Measurements from ENCODE around the gene MYADML2.

Gene MYADML2

GRCh38 chr17:81978524-81979298, 31.7 kb upstream of the MYADML2 start:
- DNase-seq (ENCODE audit: low read depth in 2 of 3, low spot score in 1 of 3), result no peak

GRCh38 chr17:81977211-81977808, 30.3 kb upstream of the MYADML2 start, which contains the start of gene ASPSCR1:
TSS of gene ASPSCR1 (plus strand) at chr17:81977629. CDS start at chr17:81977647, 18 bp downstream.
- peak; percentile 83 to 86 (median 86) for DNase-seq (ENCODE audit: low read depth in 2 of 3, low spot score in 1 of 3)

- peak; percentile 29 to 42 (median 38) for DNase-seq (ENCODE audit: low read depth in 2 of 3, low spot score in 1 of 3)
These were observed 29.5 kb upstream of the MYADML2 start for GRCh38 chr17:81976332-81977210.

GRCh38 chr17:81973432-81973831, 26.4 kb upstream of the MYADML2 start:
- DNase-seq (ENCODE audit: low read depth in 2 of 3, low spot score in 1 of 3), result no peak

GRCh38 chr17:81968850-81969812, 22.1 kb upstream of the MYADML2 start:
- DNase-seq (ENCODE audit: low read depth in 2 of 3, low spot score in 1 of 3), result no peak

GRCh38 chr17:81968396-81968745, 21.3 kb upstream of the MYADML2 start:
- DNase-seq (ENCODE audit: low read depth in 2 of 3, low spot score in 1 of 3), result no peak

- peak; percentile 80 to 86 (median 86) for DNase-seq (ENCODE audit: low read depth in 2 of 3, low spot score in 1 of 3)
These were observed 20.7 kb upstream of the MYADML2 start for GRCh38 chr17:81967533-81968395.

GRCh38 chr17:81967244-81967532, 20.2 kb upstream of the MYADML2 start:
- DNase-seq (ENCODE audit: low read depth in 2 of 3, low spot score in 1 of 3), result no peak

GRCh38 chr17:81966343-81967243, 19.6 kb upstream of the MYADML2 start:
- DNase-seq (ENCODE audit: low read depth in 2 of 3, low spot score in 1 of 3), result no peak

GRCh38 chr17:81964081-81964849, 17.2 kb upstream of the MYADML2 start:
- no peak for DNase-seq (ENCODE audit: low read depth in 2 of 3, low spot score in 1 of 3)

GRCh38 chr17:81962499-81963441, 15.7 kb upstream of the MYADML2 start:
- DNase-seq (ENCODE audit: low read depth in 2 of 3, low spot score in 1 of 3), result no peak

GRCh38 chr17:81961521-81962498, 14.8 kb upstream of the MYADML2 start:
- DNase-seq (ENCODE audit: low read depth in 2 of 3, low spot score in 1 of 3), result no peak

- no peak for DNase-seq (ENCODE audit: low read depth in 2 of 3, low spot score in 1 of 3)
These were observed 14.1 kb upstream of the MYADML2 start, which contains the start of gene NOTUM for GRCh38 chr17:81961087-81961511. TSS of gene NOTUM (minus strand) at chr17:81961187. CDS start at chr17:81960909, 278 bp downstream.

- DNase-seq (ENCODE audit: low read depth in 2 of 3, low spot score in 1 of 3), result no peak
These were observed 13.3 kb upstream of the MYADML2 start for GRCh38 chr17:81960130-81960958.

Data from stimulated activated CD4-positive, alpha-beta T cell treated with anti-CD3 and anti-CD28 coated beads, Interleukin-12 subunit alpha, Interleukin-12 subunit beta, amount 100 ng/mL, for 48 hours (primary cell).